SK-N-SH (cell line): ENCODE results near the gene UBAP2L.

ENCODE experiments used
- EP300 ChIP-seq, 2 experiments: IDR thresholded peaks; 2 replicates each; pipeline versions ENCODE4 v1.4.0 to v1.6.1; 2012; ENCODE audit warnings: borderline replicate concordance in 1 of 2, low read depth in 1 of 2, low read length in 1 of 2
- MXI1 ChIP-seq: IDR thresholded peaks from 2 replicates; pipeline ENCODE4 v1.6.1; 2012; ENCODE audit warnings: mild to moderate bottlenecking, low read depth, low read length, improper control_type of control experiment
- POLR2AphosphoS5 ChIP-seq: IDR thresholded peaks from 2 replicates; pipeline ENCODE4 v1.6.1; 2012; ENCODE audit warnings: low read depth, low read length
- RCOR1 ChIP-seq: fragments of 150-350 bp; IDR thresholded peaks from 2 replicates; pipeline ENCODE4 v1.6.1; 2017; ENCODE audit warnings: antibody characterized with exemption, low read length
- RFX5 ChIP-seq: IDR thresholded peaks from 2 replicates; pipeline ENCODE4 v1.6.1; 2012; ENCODE audit warnings: mild to moderate bottlenecking, improper control_type of control experiment, low read length
- RXRA ChIP-seq: IDR thresholded peaks from 2 replicates; pipeline ENCODE4 v1.4.0; 2012; ENCODE audit warnings: low read depth, mild to moderate bottlenecking, borderline replicate concordance
- SIN3A ChIP-seq: IDR thresholded peaks from 2 replicates; pipeline ENCODE4 v1.6.1; 2012; ENCODE audit warnings: low read depth, mild to moderate bottlenecking, low read length, moderate library complexity, borderline replicate concordance
- TAF1 ChIP-seq: IDR thresholded peaks from 2 replicates; pipeline ENCODE4 v1.6.1; 2012; ENCODE audit warnings: low read depth, mild to moderate bottlenecking, low read length, moderate library complexity, borderline replicate concordance
- TF ChIP-seq, protein P1 (sequence below): fragments of 200-600 bp; sonication (generic); IDR thresholded peaks from 2 replicates; pipeline ENCODE4 v1.6.1; 2017; ENCODE audit warnings: antibody characterized with exemption, mild to moderate bottlenecking, moderate library complexity
- TF ChIP-seq, protein P2 (sequence below): fragments of 150-350 bp; IDR thresholded peaks from 2 replicates; pipeline ENCODE4 v1.6.1; 2017; ENCODE audit warnings: antibody characterized with exemption, low read length, low read depth, borderline replicate concordance
- TF ChIP-seq, protein P3 (sequence below): fragments of 150-350 bp; IDR thresholded peaks from 2 replicates; pipeline ENCODE4 v1.6.1; 2016; ENCODE audit warnings: mild to moderate bottlenecking, low read depth, low read length
- TF ChIP-seq, protein P4 (sequence below): IDR thresholded peaks from 2 replicates; pipeline ENCODE4 v1.4.0; 2012; ENCODE audit warnings: low read depth, borderline replicate concordance

DNA sequence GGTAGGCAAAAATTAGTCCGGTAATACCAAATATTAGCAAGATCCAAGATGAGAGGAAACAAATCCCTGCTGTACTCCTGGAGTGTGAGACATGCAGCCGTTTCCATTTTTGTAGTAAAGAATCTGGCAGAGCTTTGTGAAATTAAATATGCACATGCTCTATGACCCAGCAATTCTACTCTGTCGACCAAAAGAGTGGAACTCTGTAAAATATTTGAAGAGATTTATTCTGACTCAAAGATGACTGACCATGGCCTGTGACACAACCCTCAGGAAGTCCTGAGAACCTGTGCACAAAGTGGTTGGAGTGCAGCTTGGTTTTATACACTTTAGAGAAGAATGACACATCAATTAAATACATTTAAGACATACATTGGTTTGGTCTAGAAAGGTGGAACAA is 67.9 kb downstream of the UBAP2L start:
- TF ChIP-seq TAF1 (no peak), POLR2AphosphoS5 (no peak), RXRA (no peak), SIN3A (no peak), RFX5 (no peak), MXI1 (no peak), RCOR1 (no peak), EP300 (IDR thresholded peaks at IDR 0.05; ENCODE audit: borderline replicate concordance in 1 of 2, low read depth in 1 of 2, low read length in 1 of 2) (no peak)
- TF ChIP-seq, protein P1, sequence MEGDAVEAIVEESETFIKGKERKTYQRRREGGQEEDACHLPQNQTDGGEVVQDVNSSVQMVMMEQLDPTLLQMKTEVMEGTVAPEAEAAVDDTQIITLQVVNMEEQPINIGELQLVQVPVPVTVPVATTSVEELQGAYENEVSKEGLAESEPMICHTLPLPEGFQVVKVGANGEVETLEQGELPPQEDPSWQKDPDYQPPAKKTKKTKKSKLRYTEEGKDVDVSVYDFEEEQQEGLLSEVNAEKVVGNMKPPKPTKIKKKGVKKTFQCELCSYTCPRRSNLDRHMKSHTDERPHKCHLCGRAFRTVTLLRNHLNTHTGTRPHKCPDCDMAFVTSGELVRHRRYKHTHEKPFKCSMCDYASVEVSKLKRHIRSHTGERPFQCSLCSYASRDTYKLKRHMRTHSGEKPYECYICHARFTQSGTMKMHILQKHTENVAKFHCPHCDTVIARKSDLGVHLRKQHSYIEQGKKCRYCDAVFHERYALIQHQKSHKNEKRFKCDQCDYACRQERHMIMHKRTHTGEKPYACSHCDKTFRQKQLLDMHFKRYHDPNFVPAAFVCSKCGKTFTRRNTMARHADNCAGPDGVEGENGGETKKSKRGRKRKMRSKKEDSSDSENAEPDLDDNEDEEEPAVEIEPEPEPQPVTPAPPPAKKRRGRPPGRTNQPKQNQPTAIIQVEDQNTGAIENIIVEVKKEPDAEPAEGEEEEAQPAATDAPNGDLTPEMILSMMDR: no peak
- TF ChIP-seq, protein P2, sequence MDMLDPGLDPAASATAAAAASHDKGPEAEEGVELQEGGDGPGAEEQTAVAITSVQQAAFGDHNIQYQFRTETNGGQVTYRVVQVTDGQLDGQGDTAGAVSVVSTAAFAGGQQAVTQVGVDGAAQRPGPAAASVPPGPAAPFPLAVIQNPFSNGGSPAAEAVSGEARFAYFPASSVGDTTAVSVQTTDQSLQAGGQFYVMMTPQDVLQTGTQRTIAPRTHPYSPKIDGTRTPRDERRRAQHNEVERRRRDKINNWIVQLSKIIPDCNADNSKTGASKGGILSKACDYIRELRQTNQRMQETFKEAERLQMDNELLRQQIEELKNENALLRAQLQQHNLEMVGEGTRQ: no peak
- TF ChIP-seq, protein P3, sequence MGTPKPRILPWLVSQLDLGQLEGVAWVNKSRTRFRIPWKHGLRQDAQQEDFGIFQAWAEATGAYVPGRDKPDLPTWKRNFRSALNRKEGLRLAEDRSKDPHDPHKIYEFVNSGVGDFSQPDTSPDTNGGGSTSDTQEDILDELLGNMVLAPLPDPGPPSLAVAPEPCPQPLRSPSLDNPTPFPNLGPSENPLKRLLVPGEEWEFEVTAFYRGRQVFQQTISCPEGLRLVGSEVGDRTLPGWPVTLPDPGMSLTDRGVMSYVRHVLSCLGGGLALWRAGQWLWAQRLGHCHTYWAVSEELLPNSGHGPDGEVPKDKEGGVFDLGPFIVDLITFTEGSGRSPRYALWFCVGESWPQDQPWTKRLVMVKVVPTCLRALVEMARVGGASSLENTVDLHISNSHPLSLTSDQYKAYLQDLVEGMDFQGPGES: no peak
- TF ChIP-seq, protein P4, sequence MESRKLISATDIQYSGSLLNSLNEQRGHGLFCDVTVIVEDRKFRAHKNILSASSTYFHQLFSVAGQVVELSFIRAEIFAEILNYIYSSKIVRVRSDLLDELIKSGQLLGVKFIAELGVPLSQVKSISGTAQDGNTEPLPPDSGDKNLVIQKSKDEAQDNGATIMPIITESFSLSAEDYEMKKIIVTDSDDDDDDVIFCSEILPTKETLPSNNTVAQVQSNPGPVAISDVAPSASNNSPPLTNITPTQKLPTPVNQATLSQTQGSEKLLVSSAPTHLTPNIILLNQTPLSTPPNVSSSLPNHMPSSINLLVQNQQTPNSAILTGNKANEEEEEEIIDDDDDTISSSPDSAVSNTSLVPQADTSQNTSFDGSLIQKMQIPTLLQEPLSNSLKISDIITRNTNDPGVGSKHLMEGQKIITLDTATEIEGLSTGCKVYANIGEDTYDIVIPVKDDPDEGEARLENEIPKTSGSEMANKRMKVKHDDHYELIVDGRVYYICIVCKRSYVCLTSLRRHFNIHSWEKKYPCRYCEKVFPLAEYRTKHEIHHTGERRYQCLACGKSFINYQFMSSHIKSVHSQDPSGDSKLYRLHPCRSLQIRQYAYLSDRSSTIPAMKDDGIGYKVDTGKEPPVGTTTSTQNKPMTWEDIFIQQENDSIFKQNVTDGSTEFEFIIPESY: no peak
